ENCODE measurements around the gene LHX4. TPM values are rescaled to one million over a fixed set of nuclear protein-coding genes. Genes with fewer than 3 reads are reported as not detected.
A peak's percentile ranks its signal among the peaks of the same experiment; 100 is the strongest.

The LHX4 gene
- total and polyA plus RNA-seq, 2 of the 8 experiments (the other 6 are each of a cell fraction or from before 2014, with no cell fraction given), result 0.85 to 4.9 TPM

- TF ChIP-seq, protein P1, sequence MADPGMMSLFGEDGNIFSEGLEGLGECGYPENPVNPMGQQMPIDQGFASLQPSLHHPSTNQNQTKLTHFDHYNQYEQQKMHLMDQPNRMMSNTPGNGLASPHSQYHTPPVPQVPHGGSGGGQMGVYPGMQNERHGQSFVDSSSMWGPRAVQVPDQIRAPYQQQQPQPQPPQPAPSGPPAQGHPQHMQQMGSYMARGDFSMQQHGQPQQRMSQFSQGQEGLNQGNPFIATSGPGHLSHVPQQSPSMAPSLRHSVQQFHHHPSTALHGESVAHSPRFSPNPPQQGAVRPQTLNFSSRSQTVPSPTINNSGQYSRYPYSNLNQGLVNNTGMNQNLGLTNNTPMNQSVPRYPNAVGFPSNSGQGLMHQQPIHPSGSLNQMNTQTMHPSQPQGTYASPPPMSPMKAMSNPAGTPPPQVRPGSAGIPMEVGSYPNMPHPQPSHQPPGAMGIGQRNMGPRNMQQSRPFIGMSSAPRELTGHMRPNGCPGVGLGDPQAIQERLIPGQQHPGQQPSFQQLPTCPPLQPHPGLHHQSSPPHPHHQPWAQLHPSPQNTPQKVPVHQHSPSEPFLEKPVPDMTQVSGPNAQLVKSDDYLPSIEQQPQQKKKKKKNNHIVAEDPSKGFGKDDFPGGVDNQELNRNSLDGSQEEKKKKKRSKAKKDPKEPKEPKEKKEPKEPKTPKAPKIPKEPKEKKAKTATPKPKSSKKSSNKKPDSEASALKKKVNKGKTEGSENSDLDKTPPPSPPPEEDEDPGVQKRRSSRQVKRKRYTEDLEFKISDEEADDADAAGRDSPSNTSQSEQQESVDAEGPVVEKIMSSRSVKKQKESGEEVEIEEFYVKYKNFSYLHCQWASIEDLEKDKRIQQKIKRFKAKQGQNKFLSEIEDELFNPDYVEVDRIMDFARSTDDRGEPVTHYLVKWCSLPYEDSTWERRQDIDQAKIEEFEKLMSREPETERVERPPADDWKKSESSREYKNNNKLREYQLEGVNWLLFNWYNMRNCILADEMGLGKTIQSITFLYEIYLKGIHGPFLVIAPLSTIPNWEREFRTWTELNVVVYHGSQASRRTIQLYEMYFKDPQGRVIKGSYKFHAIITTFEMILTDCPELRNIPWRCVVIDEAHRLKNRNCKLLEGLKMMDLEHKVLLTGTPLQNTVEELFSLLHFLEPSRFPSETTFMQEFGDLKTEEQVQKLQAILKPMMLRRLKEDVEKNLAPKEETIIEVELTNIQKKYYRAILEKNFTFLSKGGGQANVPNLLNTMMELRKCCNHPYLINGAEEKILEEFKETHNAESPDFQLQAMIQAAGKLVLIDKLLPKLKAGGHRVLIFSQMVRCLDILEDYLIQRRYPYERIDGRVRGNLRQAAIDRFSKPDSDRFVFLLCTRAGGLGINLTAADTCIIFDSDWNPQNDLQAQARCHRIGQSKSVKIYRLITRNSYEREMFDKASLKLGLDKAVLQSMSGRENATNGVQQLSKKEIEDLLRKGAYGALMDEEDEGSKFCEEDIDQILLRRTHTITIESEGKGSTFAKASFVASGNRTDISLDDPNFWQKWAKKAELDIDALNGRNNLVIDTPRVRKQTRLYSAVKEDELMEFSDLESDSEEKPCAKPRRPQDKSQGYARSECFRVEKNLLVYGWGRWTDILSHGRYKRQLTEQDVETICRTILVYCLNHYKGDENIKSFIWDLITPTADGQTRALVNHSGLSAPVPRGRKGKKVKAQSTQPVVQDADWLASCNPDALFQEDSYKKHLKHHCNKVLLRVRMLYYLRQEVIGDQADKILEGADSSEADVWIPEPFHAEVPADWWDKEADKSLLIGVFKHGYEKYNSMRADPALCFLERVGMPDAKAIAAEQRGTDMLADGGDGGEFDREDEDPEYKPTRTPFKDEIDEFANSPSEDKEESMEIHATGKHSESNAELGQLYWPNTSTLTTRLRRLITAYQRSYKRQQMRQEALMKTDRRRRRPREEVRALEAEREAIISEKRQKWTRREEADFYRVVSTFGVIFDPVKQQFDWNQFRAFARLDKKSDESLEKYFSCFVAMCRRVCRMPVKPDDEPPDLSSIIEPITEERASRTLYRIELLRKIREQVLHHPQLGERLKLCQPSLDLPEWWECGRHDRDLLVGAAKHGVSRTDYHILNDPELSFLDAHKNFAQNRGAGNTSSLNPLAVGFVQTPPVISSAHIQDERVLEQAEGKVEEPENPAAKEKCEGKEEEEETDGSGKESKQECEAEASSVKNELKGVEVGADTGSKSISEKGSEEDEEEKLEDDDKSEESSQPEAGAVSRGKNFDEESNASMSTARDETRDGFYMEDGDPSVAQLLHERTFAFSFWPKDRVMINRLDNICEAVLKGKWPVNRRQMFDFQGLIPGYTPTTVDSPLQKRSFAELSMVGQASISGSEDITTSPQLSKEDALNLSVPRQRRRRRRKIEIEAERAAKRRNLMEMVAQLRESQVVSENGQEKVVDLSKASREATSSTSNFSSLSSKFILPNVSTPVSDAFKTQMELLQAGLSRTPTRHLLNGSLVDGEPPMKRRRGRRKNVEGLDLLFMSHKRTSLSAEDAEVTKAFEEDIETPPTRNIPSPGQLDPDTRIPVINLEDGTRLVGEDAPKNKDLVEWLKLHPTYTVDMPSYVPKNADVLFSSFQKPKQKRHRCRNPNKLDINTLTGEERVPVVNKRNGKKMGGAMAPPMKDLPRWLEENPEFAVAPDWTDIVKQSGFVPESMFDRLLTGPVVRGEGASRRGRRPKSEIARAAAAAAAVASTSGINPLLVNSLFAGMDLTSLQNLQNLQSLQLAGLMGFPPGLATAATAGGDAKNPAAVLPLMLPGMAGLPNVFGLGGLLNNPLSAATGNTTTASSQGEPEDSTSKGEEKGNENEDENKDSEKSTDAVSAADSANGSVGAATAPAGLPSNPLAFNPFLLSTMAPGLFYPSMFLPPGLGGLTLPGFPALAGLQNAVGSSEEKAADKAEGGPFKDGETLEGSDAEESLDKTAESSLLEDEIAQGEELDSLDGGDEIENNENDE (IDR thresholded peaks at IDR 0.05; ENCODE audit: insufficient replicate concordance, low read length), result peak; percentile 81
- TF ChIP-seq RXRA (IDR thresholded peaks at IDR 0.05; ENCODE audit: insufficient read depth, low read depth, low read length) (no peak), EP300 (IDR thresholded peaks at IDR 0.05; ENCODE audit: borderline replicate concordance in 1 of 2, low read depth in 2 of 2, low read length in 2 of 2) (no peak), SUZ12 (IDR thresholded peaks at IDR 0.05; ENCODE audit: low read length) (no peak), HDAC2 (IDR thresholded peaks at IDR 0.05; ENCODE audit: borderline replicate concordance in 1 of 2, low read depth in 2 of 2, low read length in 2 of 2) (no peak), ZNF274 (IDR thresholded peaks at IDR 0.05; ENCODE audit: borderline replicate concordance, extremely low read depth, low read length) (no peak), ATF3 (IDR thresholded peaks at IDR 0.05; ENCODE audit: insufficient read depth, low read depth, low read length) (no peak), SP1 (IDR thresholded peaks at IDR 0.05; ENCODE audit: low read depth, low read length) (no peak)
These were observed 9.4 kb downstream of the LHX4 start (continued) for GRCh38 chr1:180239145-180240096.

Data from H1 (cell line).